ENCODE measurements around the gene TMEM39A. TPM values are rescaled to one million over a fixed set of nuclear protein-coding genes. Genes with fewer than 3 reads are reported as not detected.

Gene TMEM39A
- total RNA-seq, 1 donor from 2014 or later, result 28.2 TPM

- no peak for DNase-seq (ENCODE audit: low read depth, low spot score)
Observed at GRCh38 chr3:119456469-119456868, 6.9 kb downstream of the TMEM39A start.

GRCh38 chr3:119453822-119454221 is 9.6 kb downstream of the TMEM39A start:
- DNase-seq (ENCODE audit: low read depth, low spot score), result no peak

GRCh38 chr3:119444590-119444989 is 18.8 kb downstream of the TMEM39A start:
- DNase-seq (ENCODE audit: low read depth, low spot score), result no peak

- no peak for DNase-seq (ENCODE audit: low read depth, low spot score)
Observed at GRCh38 chr3:119443179-119443578, 20.2 kb downstream of the TMEM39A start.

- no peak for DNase-seq (ENCODE audit: low read depth, low spot score)
Observed at GRCh38 chr3:119437691-119438258, 25.6 kb downstream of the TMEM39A start.

- DNase-seq (ENCODE audit: low read depth, low spot score), result no peak
Observed at GRCh38 chr3:119436977-119437376, 26.4 kb downstream of the TMEM39A start.

GRCh38 chr3:119434703-119435102 is 28.7 kb downstream of the TMEM39A start:
- no peak for DNase-seq (ENCODE audit: low read depth, low spot score)

GRCh38 chr3:119433613-119434325 is 29.6 kb downstream of the TMEM39A start:
- no peak for DNase-seq (ENCODE audit: low read depth, low spot score)

GRCh38 chr3:119428538-119428937 is 34.9 kb downstream of the TMEM39A start:
- no peak for DNase-seq (ENCODE audit: low read depth, low spot score)

GRCh38 chr3:119427669-119428068 is 35.7 kb downstream of the TMEM39A start:
- DNase-seq (ENCODE audit: low read depth, low spot score), result no peak

- no peak for DNase-seq (ENCODE audit: low read depth, low spot score)
Observed at GRCh38 chr3:119420196-119420595, 43.2 kb downstream of the TMEM39A start.

GRCh38 chr3:119418641-119419040 is 44.8 kb downstream of the TMEM39A start:
- no peak for DNase-seq (ENCODE audit: low read depth, low spot score)

- DNase-seq (ENCODE audit: low read depth, low spot score), result no peak
Observed at GRCh38 chr3:119417771-119418512, 45.5 kb downstream of the TMEM39A start.

- no peak for DNase-seq (ENCODE audit: low read depth, low spot score)
Observed at GRCh38 chr3:119416873-119417272, 46.5 kb downstream of the TMEM39A start.

GRCh38 chr3:119413603-119414280 is 49.7 kb downstream of the TMEM39A start:
- DNase-seq (ENCODE audit: low read depth, low spot score), result no peak

- DNase-seq (ENCODE audit: low read depth, low spot score), result no peak
Observed at GRCh38 chr3:119409844-119410243, 53.6 kb downstream of the TMEM39A start.

GRCh38 chr3:119408243-119408950 is 55.0 kb downstream of the TMEM39A start:
- DNase-seq (ENCODE audit: low read depth, low spot score), result no peak

- no peak for DNase-seq (ENCODE audit: low read depth, low spot score)
Observed at GRCh38 chr3:119405315-119405714, 58.1 kb downstream of the TMEM39A start.

GRCh38 chr3:119403201-119403600 is 60.2 kb downstream of the TMEM39A start:
- DNase-seq (ENCODE audit: low read depth, low spot score), result no peak

GRCh38 chr3:119402791-119403190 is 60.6 kb downstream of the TMEM39A start:
- DNase-seq (ENCODE audit: low read depth, low spot score), result no peak

Data from pulmonary artery endothelial cell (primary cell).